ENCODE data around the gene MALRD1. TPM values are rescaled to one million over a fixed set of nuclear protein-coding genes. Genes with fewer than 3 reads are reported as not detected.

Gene MALRD1
- total RNA-seq, 1 experiment from 2014 or later: 0.86 TPM

DNA sequence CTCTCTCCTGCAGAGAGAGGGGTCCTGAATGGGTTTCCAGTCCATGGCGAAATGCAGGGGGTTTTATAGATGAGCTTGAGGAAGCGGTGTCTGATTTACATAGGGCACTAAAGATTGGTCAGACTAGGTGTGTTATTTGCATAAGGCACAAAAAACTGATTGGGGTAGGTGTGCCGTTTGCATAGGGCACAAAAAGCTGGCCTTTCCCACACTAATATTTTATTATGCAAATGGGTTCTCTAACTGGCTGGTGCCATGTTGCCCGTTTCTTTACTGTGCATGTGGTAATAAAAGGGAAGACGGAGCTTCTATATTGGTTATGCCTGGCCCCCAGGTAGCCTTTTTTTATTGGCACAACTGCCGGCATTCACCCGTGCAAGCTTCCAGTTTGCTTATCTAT lies 50.2 kb downstream of the MALRD1 start:
- TF ChIP-seq EZH2 (IDR thresholded peaks at IDR 0.05; ENCODE audit: borderline replicate concordance, low read depth, low read length, poor library complexity, severe bottlenecking): no peak
- TF ChIP-seq, protein P1, sequence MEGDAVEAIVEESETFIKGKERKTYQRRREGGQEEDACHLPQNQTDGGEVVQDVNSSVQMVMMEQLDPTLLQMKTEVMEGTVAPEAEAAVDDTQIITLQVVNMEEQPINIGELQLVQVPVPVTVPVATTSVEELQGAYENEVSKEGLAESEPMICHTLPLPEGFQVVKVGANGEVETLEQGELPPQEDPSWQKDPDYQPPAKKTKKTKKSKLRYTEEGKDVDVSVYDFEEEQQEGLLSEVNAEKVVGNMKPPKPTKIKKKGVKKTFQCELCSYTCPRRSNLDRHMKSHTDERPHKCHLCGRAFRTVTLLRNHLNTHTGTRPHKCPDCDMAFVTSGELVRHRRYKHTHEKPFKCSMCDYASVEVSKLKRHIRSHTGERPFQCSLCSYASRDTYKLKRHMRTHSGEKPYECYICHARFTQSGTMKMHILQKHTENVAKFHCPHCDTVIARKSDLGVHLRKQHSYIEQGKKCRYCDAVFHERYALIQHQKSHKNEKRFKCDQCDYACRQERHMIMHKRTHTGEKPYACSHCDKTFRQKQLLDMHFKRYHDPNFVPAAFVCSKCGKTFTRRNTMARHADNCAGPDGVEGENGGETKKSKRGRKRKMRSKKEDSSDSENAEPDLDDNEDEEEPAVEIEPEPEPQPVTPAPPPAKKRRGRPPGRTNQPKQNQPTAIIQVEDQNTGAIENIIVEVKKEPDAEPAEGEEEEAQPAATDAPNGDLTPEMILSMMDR (conservative IDR thresholded peaks at IDR 0.05; ENCODE audit: low read depth, low read length): no peak
- Histone ChIP-seq H3K4me3 (ENCODE audit: low read depth, low read length, poor library complexity, severe bottlenecking) (no peak overlapping the region), H3K36me3 (ENCODE audit: insufficient read depth, low read length, poor library complexity, severe bottlenecking) (no peaks in the 10 kb centered on the region), H3K9me3 (ENCODE audit: low read depth, low read length, poor library complexity, severe bottlenecking) (no peaks in the 10 kb centered on the region), H3K4me1 (ENCODE audit: insufficient read depth, low read length, poor library complexity, severe bottlenecking) (peaks cover 23% of the 10 kb centered on the region), H3K27me3 (replicated peaks; ENCODE audit: insufficient read depth, low read depth, low read length, poor library complexity) (no peaks in the 10 kb centered on the region), H3K27ac (ENCODE audit: low read depth, low read length, poor library complexity, severe bottlenecking) (no peak overlapping the region)
- ChIA-PET CTCF (no interaction called here), POLR2A (ENCODE audit: low non-redundant PET) (no interaction called here)
- DNase-seq (ENCODE audit: low spot score): no peak
- intact Hi-C loops (cut with micrococcal nuclease; ENCODE audit: unreplicated experiment): no loop called here
- BruUV-seq (replicated peaks): no TSS peak

DNA sequence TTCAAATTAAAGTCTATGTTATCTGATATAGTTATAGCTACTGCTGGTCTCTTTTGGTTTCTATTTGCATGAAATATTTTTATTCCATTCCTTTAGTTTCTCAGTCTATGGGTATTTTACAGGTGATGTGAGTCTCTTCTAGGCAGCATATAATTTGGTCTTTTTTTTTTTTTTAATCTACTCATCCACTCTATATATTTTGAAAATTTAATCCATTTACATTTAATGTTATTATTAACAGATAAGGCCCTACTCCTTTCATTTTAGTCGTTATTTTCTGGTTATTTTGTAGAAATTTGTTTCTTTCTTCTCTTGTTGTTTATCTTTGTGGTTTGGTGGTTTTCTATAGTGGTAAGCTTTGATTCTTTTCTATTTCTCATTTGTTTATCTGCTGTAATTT lies 58.8 kb downstream of the MALRD1 start:
- CTCF ChIA-PET: no interaction called here
- Histone ChIP-seq H3K27ac (ENCODE audit: low read depth, low read length, poor library complexity, severe bottlenecking) (no peak overlapping the region), H3K9me3 (ENCODE audit: low read depth, low read length, poor library complexity, severe bottlenecking) (peaks cover 16% of the 10 kb centered on the region), H3K4me1 (ENCODE audit: insufficient read depth, low read length, poor library complexity, severe bottlenecking) (peaks cover 9% of the 10 kb centered on the region), H3K36me3 (ENCODE audit: insufficient read depth, low read length, poor library complexity, severe bottlenecking) (no peaks in the 10 kb centered on the region), H3K4me3 (ENCODE audit: low read depth, low read length, poor library complexity, severe bottlenecking) (no peak overlapping the region), H3K27me3 (replicated peaks; ENCODE audit: insufficient read depth, low read depth, low read length, poor library complexity) (no peaks in the 10 kb centered on the region)
- no peak for DNase-seq (ENCODE audit: low spot score)
- POLR2A ChIA-PET (ENCODE audit: low non-redundant PET): no interaction called here
- intact Hi-C loops (cut with micrococcal nuclease; ENCODE audit: unreplicated experiment): no loop called here
- TF ChIP-seq EZH2 (IDR thresholded peaks at IDR 0.05; ENCODE audit: borderline replicate concordance, low read depth, low read length, poor library complexity, severe bottlenecking): no peak
- TF ChIP-seq, protein P1 (conservative IDR thresholded peaks at IDR 0.05; ENCODE audit: low read depth, low read length): no peak
- no TSS peak for BruUV-seq (replicated peaks)

DNA sequence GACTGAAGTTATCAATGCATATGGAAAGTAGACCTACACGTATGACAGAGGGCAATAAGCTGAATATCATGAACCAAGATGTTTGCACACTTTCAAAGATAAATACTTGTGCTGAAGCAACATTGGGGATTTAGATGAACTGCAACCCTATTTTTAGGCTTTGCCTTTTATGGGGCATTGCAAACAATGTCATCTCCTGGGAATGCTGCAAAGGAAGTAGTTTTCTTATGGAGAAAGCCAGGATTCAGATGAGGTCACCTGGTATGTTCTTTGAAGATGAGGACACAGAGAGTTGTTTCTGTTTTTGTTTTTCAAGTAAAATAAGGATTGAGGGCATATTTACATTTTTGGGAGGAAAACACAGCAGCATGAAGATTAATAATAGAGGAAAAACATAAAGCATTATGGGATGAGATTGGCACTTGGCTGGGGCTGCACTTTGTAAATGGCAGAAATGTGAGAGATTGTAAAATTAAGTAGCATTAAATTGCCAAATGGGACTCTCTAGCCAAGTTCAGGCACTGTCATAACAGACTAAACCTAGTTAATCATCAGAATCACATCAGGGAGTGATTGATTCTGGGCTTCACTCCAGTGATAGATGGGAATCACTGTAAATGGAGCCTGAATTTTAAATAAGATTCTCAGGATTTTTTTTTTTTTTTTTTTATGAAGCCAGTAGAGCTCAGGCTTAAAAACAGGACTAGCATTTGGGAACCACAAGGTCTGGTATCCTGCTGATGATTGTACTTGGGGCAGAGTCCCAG lies 63.1 kb downstream of the MALRD1 start:
- Histone ChIP-seq H3K9me3 (ENCODE audit: low read depth, low read length, poor library complexity, severe bottlenecking) (peaks cover 14% of the 10 kb centered on the region), H3K27me3 (replicated peaks; ENCODE audit: insufficient read depth, low read depth, low read length, poor library complexity) (no peaks in the 10 kb centered on the region), H3K36me3 (ENCODE audit: insufficient read depth, low read length, poor library complexity, severe bottlenecking) (no peaks in the 10 kb centered on the region), H3K27ac (ENCODE audit: low read depth, low read length, poor library complexity, severe bottlenecking) (no peak overlapping the region), H3K4me3 (ENCODE audit: low read depth, low read length, poor library complexity, severe bottlenecking) (no peak overlapping the region), H3K4me1 (ENCODE audit: insufficient read depth, low read length, poor library complexity, severe bottlenecking) (peaks cover 9% of the 10 kb centered on the region)
- ChIA-PET CTCF (no interaction called here), POLR2A (ENCODE audit: low non-redundant PET) (no interaction called here)
- BruUV-seq (replicated peaks): no TSS peak
- intact Hi-C loops (cut with micrococcal nuclease; ENCODE audit: unreplicated experiment): no loop called here
- TF ChIP-seq, protein P1 (conservative IDR thresholded peaks at IDR 0.05; ENCODE audit: low read depth, low read length): no peak
- TF ChIP-seq EZH2 (IDR thresholded peaks at IDR 0.05; ENCODE audit: borderline replicate concordance, low read depth, low read length, poor library complexity, severe bottlenecking): no peak
- peak; percentile 68 for DNase-seq (ENCODE audit: low spot score)

Data from A673 (cell line).